HEK293 (cell line): Measurements from ENCODE around the gene TMEM51.
"Not testable (repeated sequence)": the region's sequence is repeated elsewhere in the genome, so short reads cannot be mapped to it uniquely, and the experiment has no call there.

Source experiments
- ATF2 ChIP-seq: fragments of 450-650 bp; formaldehyde crosslinking; IDR thresholded peaks from 2 replicates; pipeline ENCODE4 v1.5.1; 2016; ENCODE audit warnings: missing biosample characterization, missing genetic modification characterization, low read depth
- CTCF ChIP-seq: fragments of 450-650 bp; formaldehyde crosslinking; IDR thresholded peaks from 2 replicates; pipeline ENCODE4 v1.5.1; 2016; ENCODE audit warnings: missing biosample characterization, missing genetic modification characterization
- FEZF1 ChIP-seq: fragments of 450-650 bp; formaldehyde crosslinking; IDR thresholded peaks from 2 replicates; pipeline ENCODE4 v1.5.1; 2016; ENCODE audit warnings: missing biosample characterization, missing genetic modification characterization
- KLF8 ChIP-seq: fragments of 450-650 bp; formaldehyde crosslinking; IDR thresholded peaks from 2 replicates; pipeline ENCODE4 v1.5.1; 2016; ENCODE audit warnings: missing biosample characterization, missing genetic modification characterization
- PATZ1 ChIP-seq: fragments of 450-650 bp; formaldehyde crosslinking; IDR thresholded peaks from 2 replicates; pipeline ENCODE4 v1.5.1; 2016; ENCODE audit warnings: missing biosample characterization, missing genetic modification characterization
- REST ChIP-seq: fragments of 450-650 bp; formaldehyde crosslinking; IDR thresholded peaks from 2 replicates; pipeline ENCODE4 v1.5.1; 2016; ENCODE audit warnings: missing biosample characterization, missing genetic modification characterization
- ZNF555 ChIP-seq: fragments of 450-650 bp; formaldehyde crosslinking; conservative IDR thresholded peaks from 2 replicates; pipeline ENCODE4 v1.5.1; 2017; ENCODE audit warnings: missing biosample characterization, mild to moderate bottlenecking, missing genetic modification characterization, inconsistent platforms

- TF ChIP-seq REST (tag by site-specific recombination); CTCF; FEZF1 (tag by site-specific recombination); ATF2 (tag by site-specific recombination); ZNF555 (tag by site-specific recombination); PATZ1 (tag by site-specific recombination); KLF8 (tag by site-specific recombination): not testable (repeated sequence)
These were observed 22.0 kb downstream of the TMEM51 start for GRCh38 chr1:15175324-15176094.
